ENCODE measurements around the gene ZACN. TPM values are rescaled to one million over a fixed set of nuclear protein-coding genes. Genes with fewer than 3 reads are reported as not detected.
A peak's percentile ranks its signal among the peaks of the same experiment; 100 is the strongest.

The ZACN gene
- total RNA-seq, 2 donors from 2014 or later: 0.68 TPM; not detected in 1

DNA sequence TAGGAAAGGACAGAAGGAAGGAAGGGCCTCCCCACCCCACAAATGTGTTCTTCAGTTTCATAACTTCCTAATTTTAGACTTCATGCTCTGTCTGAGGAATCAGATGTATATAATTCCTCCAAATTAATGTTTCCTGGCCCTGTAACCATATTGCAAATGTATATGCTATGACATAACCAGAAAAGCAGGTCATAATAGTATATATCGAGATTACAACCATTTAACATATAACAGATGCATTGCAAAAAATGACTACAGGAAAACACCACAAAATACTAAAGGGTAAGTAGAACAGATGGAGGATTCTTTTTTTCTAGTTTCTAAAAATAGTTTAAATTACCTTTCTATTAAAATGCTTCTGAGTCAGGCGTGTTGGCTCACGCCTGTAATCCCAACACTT, 27.7 kb downstream of the ZACN start:
- Mint-ChIP-seq H3K36me3 (ENCODE audit: low read depth) (peaks cover 2% of the 10 kb centered on the region), H3K4me3 (no peak overlapping the region), H3K4me1 (peaks cover 12% of the 10 kb centered on the region), H3K27ac (no peak overlapping the region), H3K27me3 (no peaks in the 10 kb centered on the region)
- DNase-seq (no peak), ATAC-seq (no peak)
- H3K9me3 ChIP-seq (ENCODE audit: control insufficient read depth, low read length, poor library complexity, severe bottlenecking): no peaks in the 10 kb centered on the region

DNA sequence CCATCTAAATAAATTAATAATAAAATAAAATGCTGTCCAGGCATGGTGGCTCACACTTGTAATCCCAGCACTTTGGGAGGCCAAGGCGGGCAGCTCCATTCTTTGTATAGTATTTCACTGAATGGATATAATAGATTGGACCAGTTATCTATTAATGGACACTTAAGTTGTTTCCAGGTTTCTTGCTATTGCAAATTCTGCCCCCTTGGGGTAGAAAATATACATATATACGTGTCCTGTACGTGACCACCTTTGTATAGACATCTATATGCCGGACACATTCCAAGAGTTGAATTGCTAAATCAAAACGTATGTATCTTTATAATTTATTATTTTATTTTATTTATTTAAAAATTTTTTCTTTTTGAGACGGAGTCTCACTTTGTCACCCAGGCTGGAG, 28.5 kb downstream of the ZACN start:
- Mint-ChIP-seq H3K27ac (no peak overlapping the region), H3K4me3 (no peak overlapping the region), H3K4me1 (peaks cover 11% of the 10 kb centered on the region), H3K36me3 (ENCODE audit: low read depth) (peaks cover 2% of the 10 kb centered on the region), H3K27me3 (no peaks in the 10 kb centered on the region)
- DNase-seq: no peak
- no peak for ATAC-seq
- no peaks in the 10 kb centered on the region for H3K9me3 ChIP-seq (ENCODE audit: control insufficient read depth, low read length, poor library complexity, severe bottlenecking)

DNA sequence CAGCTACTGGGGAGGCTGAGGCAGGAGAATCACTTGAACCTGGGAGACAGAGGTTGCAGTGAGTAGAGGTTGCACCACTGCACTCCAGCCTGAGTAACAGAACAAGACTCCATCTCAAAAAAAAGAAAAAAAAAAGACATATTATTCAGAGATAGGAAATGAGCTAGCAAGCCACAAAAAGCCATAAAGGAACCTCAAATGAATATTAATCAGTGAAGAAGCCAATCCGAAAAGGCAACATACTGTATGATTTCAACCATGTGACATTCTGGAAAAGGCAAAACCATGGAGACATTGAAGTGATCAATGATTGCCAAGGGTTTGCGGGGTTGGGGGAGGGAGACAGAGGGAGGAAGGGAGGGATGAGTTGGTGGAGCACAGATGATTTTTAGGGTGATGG, 33.0 kb downstream of the ZACN start:
- Mint-ChIP-seq H3K4me1 (no peaks in the 10 kb centered on the region), H3K4me3 (no peak overlapping the region), H3K27me3 (no peaks in the 10 kb centered on the region), H3K36me3 (ENCODE audit: low read depth) (no peaks in the 10 kb centered on the region), H3K27ac (peak overlapping the region; percentile 19)
- no peak for ATAC-seq
- no peak for DNase-seq
- no peaks in the 10 kb centered on the region for H3K9me3 ChIP-seq (ENCODE audit: control insufficient read depth, low read length, poor library complexity, severe bottlenecking)

DNA sequence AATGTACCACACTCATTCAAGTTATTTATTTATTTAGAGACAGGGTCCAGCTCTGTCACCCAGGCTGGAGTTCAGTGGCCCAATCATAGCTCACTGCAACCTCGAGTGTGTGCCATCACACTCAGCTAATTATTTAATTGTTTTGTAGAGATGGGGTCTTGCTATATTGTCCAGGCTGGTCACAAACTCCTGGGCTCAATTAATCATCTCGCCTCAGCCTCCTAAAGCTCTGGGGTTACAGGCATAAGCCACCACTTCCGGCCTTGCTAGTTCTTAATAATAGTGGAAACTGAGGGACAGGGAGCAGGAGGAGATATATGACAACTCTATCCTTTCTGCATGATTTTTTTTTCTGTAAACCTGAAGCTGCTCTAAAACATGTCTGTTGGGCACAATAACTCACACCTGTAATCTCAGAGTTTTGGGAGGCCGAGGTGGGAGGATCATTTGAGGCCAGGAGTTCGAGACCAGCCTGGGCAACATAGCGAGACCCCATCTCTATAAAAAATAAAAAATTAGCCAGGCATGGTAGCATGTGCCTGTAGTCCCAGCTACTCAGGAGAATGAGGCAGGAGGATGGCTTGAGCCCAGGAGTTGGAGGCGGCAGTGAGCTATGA, 36.3 kb downstream of the ZACN start:
- Mint-ChIP-seq H3K4me1 (no peaks in the 10 kb centered on the region), H3K36me3 (ENCODE audit: low read depth) (no peaks in the 10 kb centered on the region), H3K27me3 (no peaks in the 10 kb centered on the region), H3K27ac (no peak overlapping the region), H3K4me3 (no peak overlapping the region)
- no peak for ATAC-seq
- no peak for DNase-seq
- no peaks in the 10 kb centered on the region for H3K9me3 ChIP-seq (ENCODE audit: control insufficient read depth, low read length, poor library complexity, severe bottlenecking)

DNA sequence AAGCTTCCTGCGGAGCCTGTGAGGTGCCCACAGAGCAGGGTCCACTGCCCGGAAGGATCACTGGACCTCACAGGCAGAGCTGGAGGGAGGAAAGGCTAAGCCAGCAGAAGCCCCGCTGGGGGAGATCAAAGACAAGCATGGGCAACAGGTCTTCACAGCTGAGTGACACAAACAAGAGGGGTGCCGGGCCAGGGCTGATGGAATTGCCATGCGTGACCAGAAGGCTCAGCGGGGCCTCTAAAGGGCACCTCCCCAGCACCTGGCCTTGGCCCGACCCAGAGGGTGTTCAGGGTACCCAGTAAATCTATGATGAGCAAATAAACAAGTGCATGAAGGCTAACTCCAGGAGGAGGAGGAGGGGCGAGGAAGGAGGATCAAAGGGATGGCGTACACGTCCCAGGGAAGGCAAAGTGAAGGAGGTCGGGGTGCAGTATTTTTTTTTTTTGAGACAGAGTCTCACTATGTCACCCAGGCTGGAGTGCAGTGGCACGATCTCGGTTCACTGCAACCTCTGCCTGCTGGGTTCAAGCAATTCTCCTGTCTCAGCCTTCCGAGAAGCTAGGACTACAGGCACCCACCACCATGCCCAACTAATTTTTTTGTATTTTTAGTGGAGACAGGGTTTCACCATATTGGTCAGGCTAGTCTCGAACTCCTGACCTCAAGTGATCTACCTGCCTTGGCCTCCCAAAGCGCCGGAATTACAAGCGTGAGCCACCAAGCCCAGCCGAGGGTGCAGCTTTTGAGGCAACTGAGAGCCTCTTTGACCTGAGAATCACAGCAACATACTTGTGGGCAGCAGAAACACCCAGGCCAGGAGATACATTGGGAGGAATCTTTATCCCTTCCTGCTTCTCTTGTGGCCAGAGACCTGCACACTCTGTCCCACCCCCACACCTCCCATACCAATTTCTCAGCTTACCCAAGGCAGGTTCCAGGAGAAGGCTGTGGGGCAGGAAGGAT, 40.7 kb downstream of the ZACN start:
- H3K9me3 ChIP-seq (ENCODE audit: control insufficient read depth, low read length, poor library complexity, severe bottlenecking): no peaks in the 10 kb centered on the region
- no peaks in the 10 kb centered on the region for H3K36me3 Mint-ChIP-seq (ENCODE audit: low read depth)
- no peak overlapping the region for H3K4me3 Mint-ChIP-seq
- peaks cover 2% of the 10 kb centered on the region for H3K4me1 Mint-ChIP-seq
- DNase-seq (no peak), ATAC-seq (no peak)
- no peaks in the 10 kb centered on the region for H3K27me3 Mint-ChIP-seq
- no peak overlapping the region for H3K27ac Mint-ChIP-seq

DNA sequence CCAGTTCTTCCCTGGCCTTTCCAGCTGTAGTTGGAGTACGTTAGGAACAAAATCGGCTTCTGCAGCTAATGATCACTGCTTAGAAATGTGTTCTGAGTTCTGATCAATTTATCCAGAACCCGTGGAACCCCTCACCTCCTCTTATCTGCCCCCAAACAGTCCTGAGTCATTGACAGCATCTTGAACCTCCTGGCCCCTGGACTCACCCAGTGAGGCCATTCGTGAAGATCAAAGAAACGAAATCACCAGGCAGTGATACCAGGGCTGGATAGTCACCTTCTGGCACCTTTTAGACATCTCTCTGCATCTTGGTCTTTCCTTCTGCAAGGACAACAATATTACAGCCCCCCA, 41.7 kb downstream of the ZACN start:
- ATAC-seq (no peak), DNase-seq (no peak)
- H3K36me3 Mint-ChIP-seq (ENCODE audit: low read depth): no peaks in the 10 kb centered on the region
- peak overlapping the region; percentile 29 for H3K27ac Mint-ChIP-seq
- H3K27me3 Mint-ChIP-seq: no peaks in the 10 kb centered on the region
- peak overlapping the region; percentile 79 for H3K4me3 Mint-ChIP-seq
- H3K9me3 ChIP-seq (ENCODE audit: control insufficient read depth, low read length, poor library complexity, severe bottlenecking): no peaks in the 10 kb centered on the region
- peaks cover 2% of the 10 kb centered on the region for H3K4me1 Mint-ChIP-seq

DNA sequence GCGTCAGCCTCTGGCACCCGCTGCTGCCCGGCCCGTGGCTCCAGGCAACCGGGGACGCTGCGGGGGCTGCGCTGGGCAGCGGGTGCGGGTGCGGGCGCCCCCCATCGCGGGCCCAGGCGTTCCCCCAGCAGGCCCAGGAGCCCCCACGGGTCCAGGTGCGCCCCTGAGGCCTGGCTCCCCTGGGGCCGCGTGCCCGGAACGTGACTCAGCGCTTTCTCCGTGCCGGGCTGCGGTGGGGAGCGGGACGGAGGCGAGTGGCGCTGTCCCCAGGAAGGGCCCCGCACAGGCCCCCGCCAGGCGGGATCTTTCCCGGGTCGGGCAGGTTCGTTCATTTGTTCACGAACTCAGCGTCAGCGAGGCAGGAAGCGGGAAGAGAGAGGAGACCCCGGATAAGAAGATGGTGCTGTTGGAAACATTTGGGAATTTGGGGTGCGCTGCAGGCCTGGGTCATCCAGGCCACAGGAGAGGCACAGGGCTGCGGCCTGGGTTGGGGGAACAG, 43.0 kb downstream of the ZACN start:
- DNase-seq (no peak), ATAC-seq (peak; percentile 14)
- H3K9me3 ChIP-seq (ENCODE audit: control insufficient read depth, low read length, poor library complexity, severe bottlenecking): no peaks in the 10 kb centered on the region
- peak overlapping the region; percentile 81 for H3K27ac Mint-ChIP-seq
- no peaks in the 10 kb centered on the region for H3K36me3 Mint-ChIP-seq (ENCODE audit: low read depth)
- H3K4me3 Mint-ChIP-seq: peak overlapping the region; percentile 77
- H3K4me1 Mint-ChIP-seq: peaks cover 2% of the 10 kb centered on the region
- H3K27me3 Mint-ChIP-seq: no peaks in the 10 kb centered on the region

DNA sequence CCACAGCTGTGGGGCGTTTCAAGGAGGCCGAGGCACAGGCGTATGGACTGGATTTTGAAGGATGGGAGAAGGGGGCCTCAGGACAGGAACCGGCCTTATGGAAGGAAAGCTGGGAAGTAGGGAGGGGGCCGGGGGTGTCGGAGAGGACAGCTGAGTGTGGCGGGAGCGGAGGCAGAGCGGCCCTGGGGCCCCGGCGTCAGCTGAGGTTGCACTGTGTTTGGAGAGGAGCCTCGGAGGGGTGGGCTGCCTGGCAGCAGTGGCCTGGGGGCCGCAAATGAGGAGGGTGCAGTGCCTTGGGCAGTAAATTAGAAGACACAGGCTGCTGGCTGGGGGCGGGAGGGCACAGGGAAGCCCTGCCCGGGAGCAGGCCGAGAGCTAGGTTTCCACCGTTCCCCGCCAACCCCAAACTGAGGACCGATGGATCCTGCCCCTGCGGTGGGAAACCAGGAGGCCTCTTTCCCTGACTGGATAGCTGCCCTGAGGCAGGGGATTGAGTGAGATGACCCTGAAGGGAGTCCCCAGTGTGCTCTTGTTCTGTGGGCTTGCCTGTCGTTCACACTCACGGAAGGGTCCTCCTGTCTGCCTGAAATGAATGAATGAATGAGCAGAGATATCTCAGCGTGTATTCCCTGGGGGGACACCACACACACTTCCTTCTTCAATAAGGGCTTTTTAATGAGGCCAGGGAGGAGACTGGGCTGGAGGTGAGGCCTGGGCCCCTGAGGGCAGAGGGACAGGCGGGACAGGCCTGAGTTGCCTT, 43.6 kb downstream of the ZACN start:
- Mint-ChIP-seq H3K27ac (peak overlapping the region; percentile 81), H3K27me3 (no peaks in the 10 kb centered on the region), H3K36me3 (ENCODE audit: low read depth) (no peaks in the 10 kb centered on the region), H3K4me3 (peak overlapping the region; percentile 66), H3K4me1 (peaks cover 2% of the 10 kb centered on the region)
- no peak for DNase-seq
- no peak for ATAC-seq
- no peaks in the 10 kb centered on the region for H3K9me3 ChIP-seq (ENCODE audit: control insufficient read depth, low read length, poor library complexity, severe bottlenecking)

DNA sequence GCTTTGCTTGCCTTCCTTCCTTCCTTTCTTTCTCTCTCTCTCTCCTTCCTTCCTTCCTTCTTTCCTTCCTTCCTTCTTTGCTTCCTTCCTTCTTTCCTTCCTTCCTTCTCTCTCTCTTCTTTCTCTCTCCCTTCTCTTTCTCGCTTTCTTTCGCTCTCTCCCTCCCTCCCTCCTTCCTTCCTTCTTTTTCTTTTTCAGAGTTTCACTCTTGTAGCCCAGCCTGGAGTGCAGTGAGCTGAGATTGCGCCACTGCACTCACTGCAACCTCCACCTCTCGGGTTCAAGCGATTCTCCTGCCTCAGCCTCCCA, 44.2 kb downstream of the ZACN start:
- no peaks in the 10 kb centered on the region for H3K27me3 Mint-ChIP-seq
- H3K36me3 Mint-ChIP-seq (ENCODE audit: low read depth): no peaks in the 10 kb centered on the region
- H3K9me3 ChIP-seq (ENCODE audit: control insufficient read depth, low read length, poor library complexity, severe bottlenecking): no peaks in the 10 kb centered on the region
- H3K4me1 Mint-ChIP-seq: peaks cover 2% of the 10 kb centered on the region
- DNase-seq: no peak
- no peak for ATAC-seq
- H3K4me3 Mint-ChIP-seq: peak overlapping the region; percentile 66
- H3K27ac Mint-ChIP-seq: peak overlapping the region; percentile 82

DNA sequence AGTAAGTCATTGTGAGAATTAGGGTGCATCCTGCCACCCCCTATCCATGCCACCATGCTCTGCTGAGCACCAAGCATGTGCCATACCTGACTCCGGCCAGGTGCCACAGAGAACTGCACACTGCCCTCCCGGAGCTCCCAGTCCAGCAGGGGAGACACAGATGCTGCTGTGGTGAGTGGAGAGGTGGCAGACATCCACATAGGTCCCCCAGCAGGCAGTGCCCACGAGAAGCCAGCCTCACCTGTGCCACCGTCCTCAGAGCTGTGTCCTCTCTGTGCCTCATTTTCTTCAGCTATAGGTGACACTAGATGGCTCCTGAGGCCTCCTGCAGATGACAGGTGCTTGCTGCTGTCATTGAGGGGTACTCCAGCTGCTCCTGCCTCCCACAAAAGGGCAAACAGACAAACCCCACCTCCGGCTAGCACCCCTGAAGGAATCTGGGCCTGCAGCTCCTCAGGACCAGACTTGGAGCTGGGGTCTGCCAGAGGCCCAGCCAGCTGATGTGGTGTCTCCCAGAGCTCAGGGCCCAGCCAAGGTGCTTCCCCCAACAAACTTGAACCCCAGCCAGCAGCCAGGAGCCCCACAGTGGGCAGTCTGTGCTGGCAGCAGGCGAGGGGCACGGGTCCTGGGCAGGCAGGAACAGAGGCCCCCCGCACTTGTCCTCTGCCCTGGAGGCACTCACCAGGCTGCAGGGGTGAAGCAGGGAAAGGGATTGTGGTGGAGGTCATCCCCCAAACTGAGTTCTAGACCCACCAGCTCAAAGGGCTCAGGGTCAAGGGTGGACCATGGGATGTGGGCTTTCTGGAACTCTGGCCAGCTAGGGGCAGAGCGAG, 45.0 kb downstream of the ZACN start:
- Mint-ChIP-seq H3K4me3 (peak overlapping the region; percentile 25), H3K27me3 (no peaks in the 10 kb centered on the region), H3K27ac (peak overlapping the region; percentile 82), H3K36me3 (ENCODE audit: low read depth) (no peaks in the 10 kb centered on the region), H3K4me1 (peaks cover 2% of the 10 kb centered on the region)
- ATAC-seq: no peak
- H3K9me3 ChIP-seq (ENCODE audit: control insufficient read depth, low read length, poor library complexity, severe bottlenecking): no peaks in the 10 kb centered on the region
- DNase-seq: no peak

DNA sequence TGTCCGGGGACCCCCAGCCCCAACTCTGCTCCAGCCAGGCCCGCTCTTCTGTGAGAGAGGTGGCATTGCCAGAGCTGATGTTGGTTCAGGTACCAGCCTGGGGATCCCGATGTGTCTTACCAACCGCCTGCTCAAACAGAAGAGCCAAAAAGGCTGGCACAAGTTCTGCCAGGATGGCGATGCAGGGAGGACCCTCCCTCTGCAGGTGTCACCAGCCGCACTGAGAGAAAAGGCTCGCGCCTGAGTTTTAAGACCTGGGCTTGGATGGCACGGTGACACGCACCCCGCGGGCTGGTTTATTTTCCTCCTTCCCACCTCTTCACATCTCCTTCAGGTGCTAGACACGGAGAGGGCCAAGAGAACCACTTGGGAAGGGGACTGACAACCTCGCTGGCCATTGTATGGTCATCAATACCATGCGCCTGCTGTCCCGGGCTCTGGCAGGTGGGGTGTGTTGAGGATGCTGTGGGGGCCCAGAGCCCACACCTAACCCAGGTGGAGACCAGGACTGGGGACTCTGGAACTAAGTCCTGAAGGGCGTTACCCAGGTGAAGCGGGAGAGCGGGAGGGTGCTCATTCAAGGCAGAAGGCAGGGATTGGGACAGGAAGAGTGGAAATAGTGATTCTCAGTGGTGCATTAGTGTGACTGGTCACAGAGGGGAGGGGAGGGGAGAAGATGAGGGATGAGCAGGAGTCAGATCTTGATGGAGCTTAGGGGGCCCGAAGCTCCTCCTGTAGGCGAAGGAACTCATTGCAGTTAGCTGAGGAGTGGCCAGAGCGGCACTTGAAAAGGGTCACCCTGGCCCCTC, 45.8 kb downstream of the ZACN start:
- Mint-ChIP-seq H3K4me3 (no peak overlapping the region), H3K4me1 (peaks cover 2% of the 10 kb centered on the region), H3K36me3 (ENCODE audit: low read depth) (no peaks in the 10 kb centered on the region), H3K27ac (no peak overlapping the region), H3K27me3 (no peaks in the 10 kb centered on the region)
- H3K9me3 ChIP-seq (ENCODE audit: control insufficient read depth, low read length, poor library complexity, severe bottlenecking): no peaks in the 10 kb centered on the region
- no peak for DNase-seq
- no peak for ATAC-seq

DNA sequence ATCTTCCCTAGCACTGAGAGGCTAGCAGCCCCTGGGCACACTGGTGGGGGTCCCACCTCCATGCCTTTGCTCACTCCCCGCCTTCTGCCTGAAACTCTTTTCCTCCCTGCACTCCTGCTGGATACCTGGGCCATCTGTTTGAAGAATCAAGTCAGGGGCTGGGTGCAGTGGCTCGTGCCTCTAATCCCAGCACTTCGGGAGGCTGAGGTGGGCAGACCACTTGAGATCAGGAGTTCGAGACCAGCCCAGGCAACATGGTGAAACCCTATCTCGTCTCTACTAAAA, 46.4 kb downstream of the ZACN start:
- Mint-ChIP-seq H3K4me3 (peak overlapping the region; percentile 57), H3K36me3 (ENCODE audit: low read depth) (no peaks in the 10 kb centered on the region), H3K27me3 (no peaks in the 10 kb centered on the region), H3K27ac (no peak overlapping the region), H3K4me1 (peaks cover 2% of the 10 kb centered on the region)
- no peaks in the 10 kb centered on the region for H3K9me3 ChIP-seq (ENCODE audit: control insufficient read depth, low read length, poor library complexity, severe bottlenecking)
- ATAC-seq: no peak
- no peak for DNase-seq
